GM06990 (cell line): ENCODE measurements around the gene TUBB4B.
A peak's percentile ranks its signal among the peaks of the same experiment; 100 is the strongest.

Experiments
- DNase-seq: peaks from one replicate; pipeline ENCODE4 v3.0.0-alpha.2; 2011; ENCODE audit not compliant: insufficient read length; ENCODE audit errors: extremely low read depth
- H3K27me3 ChIP-seq: replicated peaks from 2 replicates; pipeline ENCODE4 v1.6.0; 2011; ENCODE audit warnings: low read length; ENCODE audit not compliant: control insufficient read depth, insufficient read depth
- H3K36me3 ChIP-seq: 2 replicates; pipeline ENCODE4 v1.5.1; 2011; ENCODE audit warnings: low read length; ENCODE audit not compliant: control insufficient read depth, insufficient read depth
- H3K4me3 ChIP-seq: replicated peaks from 2 replicates; pipeline ENCODE4 v1.5.1; 2011; ENCODE audit warnings: low read depth, mild to moderate bottlenecking, control low read depth, low read length
- CTCF ChIP-seq: IDR thresholded peaks from 2 replicates; pipeline ENCODE4 v1.5.1; 2011; ENCODE audit warnings: low read length, control low read depth, mild to moderate bottlenecking, inconsistent platforms; ENCODE audit not compliant: insufficient read depth, poor library complexity, severe bottlenecking

Gene TUBB4B

GRCh38 chr9:137205126-137206069 is 35.7 kb upstream of the TUBB4B start, which contains the start of the genes NDOR1 and TMEM203:
Gene NDOR1 (plus strand): TSS chr9:137205700. CDS start chr9:137205778, 78 bp downstream.
Gene TMEM203 (minus strand): TSS chr9:137205648. CDS start chr9:137205414, 234 bp downstream.
- TF ChIP-seq CTCF, result no peak
- H3K36me3 ChIP-seq, result peaks cover 7% of the 10 kb centered on the region
- peak within 1 kb of the TSS; percentile 91 for H3K4me3 ChIP-seq
- peak; percentile 89 for DNase-seq
- no peaks in the 10 kb centered on the region for H3K27me3 ChIP-seq

GRCh38 chr9:137206602-137207001 is 34.5 kb upstream of the TUBB4B start:
- Histone ChIP-seq H3K4me3 (peak overlapping the region; percentile 91), H3K36me3 (peaks cover 7% of the 10 kb centered on the region), H3K27me3 (no peaks in the 10 kb centered on the region)
- DNase-seq, result no peak
- no peak for TF ChIP-seq CTCF

GRCh38 chr9:137211532-137211931 is 29.6 kb upstream of the TUBB4B start:
- DNase-seq, result no peak
- no peak overlapping the region for H3K4me3 ChIP-seq
- peaks cover 15% of the 10 kb centered on the region for H3K36me3 ChIP-seq
- H3K27me3 ChIP-seq, result no peaks in the 10 kb centered on the region
- TF ChIP-seq CTCF, result no peak

- H3K4me3 ChIP-seq, result no peak overlapping the region
- no peaks in the 10 kb centered on the region for H3K27me3 ChIP-seq
- peaks cover 15% of the 10 kb centered on the region for H3K36me3 ChIP-seq
- no peak for TF ChIP-seq CTCF
- DNase-seq, result no peak
Measured at GRCh38 chr9:137212520-137212919, 28.6 kb upstream of the TUBB4B start.

GRCh38 chr9:137213160-137214060 is 27.7 kb upstream of the TUBB4B start:
- no peak for DNase-seq
- Histone ChIP-seq H3K36me3 (peaks cover 15% of the 10 kb centered on the region), H3K4me3 (no peak overlapping the region), H3K27me3 (no peaks in the 10 kb centered on the region)
- peak; percentile 5 for TF ChIP-seq CTCF
